GM19238 (cell line): Measurements from ENCODE around the gene SUSD3.
A peak's percentile ranks its signal among the peaks of the same experiment; 100 is the strongest.
"Not testable (repeated sequence)": the region's sequence is repeated elsewhere in the genome, so short reads cannot be mapped to it uniquely, and the experiment has no call there.

Experiments
- DNase-seq: peaks from one replicate; pipeline ENCODE4 v3.0.0; 2011; ENCODE audit warnings: low spot score; ENCODE audit not compliant: insufficient read length

SUSD3 gene

GRCh38 chr9:93091453-93092081, 33.1 kb downstream of the SUSD3 start:
- no peak for DNase-seq

GRCh38 chr9:93092251-93092991, 33.9 kb downstream of the SUSD3 start:
- no peak for DNase-seq

- DNase-seq, result no peak
These were observed 34.8 kb downstream of the SUSD3 start for GRCh38 chr9:93093127-93093876.

GRCh38 chr9:93093877-93094657, 35.6 kb downstream of the SUSD3 start:
- no peak for DNase-seq

- peak; percentile 51 for DNase-seq
These were observed 36.2 kb downstream of the SUSD3 start for GRCh38 chr9:93094658-93095204.

- DNase-seq, result peak; percentile 92
These were observed 37.0 kb downstream of the SUSD3 start for GRCh38 chr9:93095205-93096130.

- DNase-seq, result no peak
These were observed 37.8 kb downstream of the SUSD3 start, which contains the start of gene CARD19 for GRCh38 chr9:93096131-93096802. CARD19 (plus strand) TSS chr9:93096217; CDS start chr9:93096346, 129 bp downstream.

- no peak for DNase-seq
These were observed 38.4 kb downstream of the SUSD3 start for GRCh38 chr9:93096811-93097382.

GRCh38 chr9:93097511-93098201, 39.2 kb downstream of the SUSD3 start:
- DNase-seq, result no peak

GRCh38 chr9:93098236-93098946, 39.9 kb downstream of the SUSD3 start:
- DNase-seq, result no peak

GRCh38 chr9:93099551-93100275, 41.2 kb downstream of the SUSD3 start:
- DNase-seq, result no peak

- no peak for DNase-seq
These were observed 41.8 kb downstream of the SUSD3 start for GRCh38 chr9:93100276-93100636.

GRCh38 chr9:93101086-93101485, 42.6 kb downstream of the SUSD3 start:
- not testable (repeated sequence) for DNase-seq

GRCh38 chr9:93105620-93106019, 47.1 kb downstream of the SUSD3 start:
- DNase-seq, result no peak

GRCh38 chr9:93107151-93107824, 48.8 kb downstream of the SUSD3 start:
- no peak for DNase-seq

GRCh38 chr9:93107825-93108161, 49.3 kb downstream of the SUSD3 start:
- no peak for DNase-seq
